GM23338 (cell line): ENCODE results near the gene DUS2. TPM values are rescaled to one million over a fixed set of nuclear protein-coding genes. Genes with fewer than 3 reads are reported as not detected.

ENCODE experiments used
- ATAC-seq: fragments of 200-7000 bp; cut with Tn5 transposase; 3 replicates; pipeline ENCODE4 v1.9.1; 2020
- DNase-seq: peaks from one replicate; pipeline ENCODE4 v3.0.0-alpha.2; 2015; ENCODE audit warnings: low spot score
- H2AFZ ChIP-seq: fragments of 200-600 bp; sonication (generic); 2 replicates; pipeline ENCODE4 v1.8.0; 2016; ENCODE audit warnings: antibody characterized with exemption, mild to moderate bottlenecking, moderate library complexity
- H3F3A ChIP-seq: fragments of 200-600 bp; sonication (generic); replicated peaks from 2 replicates; pipeline ENCODE4 v1.8.0; 2017; ENCODE audit warnings: antibody characterized with exemption, mixed run types, low read depth
- H3K27ac ChIP-seq: fragments of 200-600 bp; sonication (generic); 2 replicates; pipeline ENCODE4 v1.6.1; 2016; ENCODE audit warnings: low read depth
- H3K27me3 ChIP-seq: fragments of 200-600 bp; sonication (generic); 2 replicates; pipeline ENCODE4 v1.8.0; 2016; ENCODE audit warnings: mild to moderate bottlenecking, mixed run types, moderate library complexity; ENCODE audit not compliant: insufficient read depth
- H3K36me3 ChIP-seq: fragments of 200-600 bp; sonication (generic); 2 replicates; pipeline ENCODE4 v1.8.0; 2016; ENCODE audit warnings: mild to moderate bottlenecking; ENCODE audit not compliant: insufficient read depth
- H3K4me1 ChIP-seq: fragments of 200-600 bp; sonication (generic); 2 replicates; pipeline ENCODE4 v1.8.0; 2016; ENCODE audit warnings: mild to moderate bottlenecking, moderate library complexity; ENCODE audit not compliant: insufficient read depth
- H3K4me2 ChIP-seq: fragments of 200-600 bp; sonication (generic); 2 replicates; pipeline ENCODE4 v1.7.1; 2017; ENCODE audit warnings: mixed run types
- H3K4me3 ChIP-seq: fragments of 200-600 bp; sonication (generic); 2 replicates; pipeline ENCODE4 v1.6.1; 2016; ENCODE audit warnings: mixed run types
- H3K79me2 ChIP-seq: fragments of 200-600 bp; sonication (generic); replicated peaks from 2 replicates; pipeline ENCODE4 v1.8.0; 2017; ENCODE audit warnings: mild to moderate bottlenecking; ENCODE audit not compliant: insufficient read depth
- H3K9me2 ChIP-seq: fragments of 200-600 bp; sonication (generic); 2 replicates; pipeline ENCODE4 v1.8.0; 2017; ENCODE audit not compliant: insufficient read depth
- H4K20me1 ChIP-seq: fragments of 200-600 bp; sonication (generic); replicated peaks from 2 replicates; pipeline ENCODE4 v1.8.0; 2017; ENCODE audit warnings: mild to moderate bottlenecking; ENCODE audit not compliant: insufficient read depth
- H3K27ac Mint-ChIP-seq: 2 replicates; pipeline ENCODE4 v1.8.0; 2020; ENCODE audit warnings: inconsistent platforms, mild to moderate bottlenecking, moderate library complexity, mixed read lengths
- H3K27me3 Mint-ChIP-seq: 3 replicates; pipeline ENCODE4 v1.8.0; 2022; ENCODE audit warnings: low read depth, mild to moderate bottlenecking, moderate library complexity, mixed read lengths, inconsistent platforms; ENCODE audit not compliant: insufficient read depth, poor library complexity
- H3K36me3 Mint-ChIP-seq: 3 replicates; pipeline ENCODE4 v1.8.0; 2021; ENCODE audit warnings: low read depth, mild to moderate bottlenecking, inconsistent platforms, moderate library complexity, mixed read lengths
- H3K4me1 Mint-ChIP-seq: 3 replicates; pipeline ENCODE4 v1.8.0; 2020; ENCODE audit warnings: mild to moderate bottlenecking, inconsistent platforms, mixed read lengths
- H3K4me3 Mint-ChIP-seq: 3 replicates; pipeline ENCODE4 v1.8.0; 2021; ENCODE audit warnings: moderate library complexity, mild to moderate bottlenecking, inconsistent platforms, mixed read lengths
- H3K9me3 Mint-ChIP-seq: 3 replicates; pipeline ENCODE4 v1.8.0; 2020; ENCODE audit warnings: moderate library complexity, mild to moderate bottlenecking, inconsistent platforms, mixed read lengths
- CREB1 ChIP-seq: fragments of 250-450 bp; sonication (Bioruptor Pico); IDR thresholded peaks from 2 replicates; pipeline ENCODE4 v1.5.0; 2020; ENCODE audit warnings: low read depth, mild to moderate bottlenecking, moderate library complexity
- EZH2 ChIP-seq: fragments of 200-600 bp; sonication (generic); IDR thresholded peaks from one replicate; pipeline ENCODE4 v1.8.0; 2017; ENCODE audit warnings: antibody characterized with exemption, mild to moderate bottlenecking, low read depth; ENCODE audit not compliant: unreplicated experiment
- NANOG ChIP-seq: IDR thresholded peaks from 2 replicates; pipeline ENCODE4 v1.6.1; 2016; ENCODE audit warnings: antibody characterized with exemption, borderline replicate concordance
- POLR2AphosphoS5 ChIP-seq: IDR thresholded peaks from 2 replicates; pipeline ENCODE4 v1.6.1; 2016; ENCODE audit warnings: antibody characterized with exemption, low read depth
- STAT1 ChIP-seq: IDR thresholded peaks from one replicate; pipeline ENCODE4 v1.6.1; 2016; ENCODE audit warnings: antibody characterized with exemption; ENCODE audit not compliant: unreplicated experiment
- ZNF331 ChIP-seq: fragments of 250-450 bp; sonication (Bioruptor Pico); IDR thresholded peaks from 2 replicates; pipeline ENCODE4 v1.5.0; 2020; ENCODE audit warnings: low read depth, mild to moderate bottlenecking, moderate library complexity
- polyA plus RNA-seq: library from polyadenylated mRNA; unstranded; fragments of >200 nt; fragmentation: Nextera tagmentation; extraction: Ambion mirVana; gene quantifications from 2 replicates; pipeline ENCODE4 v1.2.1, GENCODE V29; 2016
- total RNA-seq: library from RNA; depleted of rRNA; stranded (reverse); fragments of >200 nt; shearing (Covaris generic); gene quantifications from 2 replicates; pipeline ENCODE4 v1.2.3, GENCODE V29; 2014
- TF ChIP-seq, protein P1 (sequence below), 2 experiments: fragments of 200-600 bp in 1 of 2; sonication (generic) in 1 of 2; conservative IDR thresholded peaks; 2 replicates each; pipeline versions ENCODE4 v1.5.1 to v1.6.1; 2016 to 2017; ENCODE audit warnings: antibody characterized with exemption in 2 of 2, low read depth in 2 of 2, mild to moderate bottlenecking in 2 of 2, moderate library complexity in 1 of 2
- TF ChIP-seq, protein P2 (sequence below): IDR thresholded peaks from 2 replicates; pipeline ENCODE4 v1.6.1; 2016; ENCODE audit warnings: antibody characterized with exemption
- TF ChIP-seq, protein P3 (sequence below): fragments of 250-450 bp; sonication (Bioruptor Pico); IDR thresholded peaks from 2 replicates; pipeline ENCODE4 v1.5.0; 2020; ENCODE audit warnings: mild to moderate bottlenecking, moderate library complexity

DUS2 gene
- total and polyA plus RNA-seq, 2 experiments from 2014 or later, result 13.3 to 26.4 TPM

DNA sequence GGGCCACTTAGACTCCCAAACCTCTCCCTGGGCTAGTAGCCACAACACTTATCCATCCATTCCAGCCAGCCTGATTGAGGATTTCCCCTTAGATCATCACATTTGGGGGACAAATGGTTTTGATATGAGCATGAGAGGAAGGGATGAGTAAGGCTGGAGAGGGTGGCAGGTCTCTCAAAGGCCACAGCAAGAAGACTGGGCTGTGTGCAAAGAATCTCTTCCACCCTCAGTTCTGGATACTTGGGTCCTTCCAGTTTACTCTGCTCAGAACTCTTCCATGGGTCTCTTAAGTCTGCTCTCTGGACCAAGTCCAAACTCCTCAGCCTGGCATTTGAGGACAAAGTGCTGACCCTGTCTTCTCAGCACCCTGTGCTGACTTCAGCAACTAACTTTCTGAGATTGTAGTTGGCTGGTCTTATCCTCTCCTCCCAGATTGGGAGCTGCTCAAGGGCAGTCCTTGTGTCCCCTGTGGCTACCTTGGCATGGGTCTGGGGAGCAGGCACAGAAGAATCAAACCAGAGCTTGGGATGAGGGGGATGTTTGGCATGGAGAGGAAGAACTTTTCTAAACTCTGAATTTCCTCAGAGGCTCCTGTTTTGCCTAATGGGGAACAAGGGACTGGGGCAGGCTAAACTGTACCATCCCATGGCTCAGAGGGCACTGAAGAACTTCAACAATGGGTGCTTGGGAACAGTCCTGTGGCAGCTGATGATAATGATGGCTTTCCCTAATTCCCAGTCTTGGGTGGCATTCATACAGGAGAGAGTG lies 59.0 kb downstream of the DUS2 start:
- H3K27me3 Mint-ChIP-seq, result peaks cover 12% of the 10 kb centered on the region
- 0 out of 2 replicates have a peak, but pooled peaks cover 3% of the 10 kb centered on the region for H3K36me3 ChIP-seq
- no peak for TF ChIP-seq CREB1 (CRISPR knock-in tag)
- no peak for TF ChIP-seq EZH2
- TF ChIP-seq ZNF331, result no peak
- no peak overlapping the region for H3K27ac Mint-ChIP-seq
- ATAC-seq (no peak), DNase-seq (no peak)
- H3K4me1 ChIP-seq, result peaks cover 16% of the 10 kb centered on the region
- peaks cover 15% of the 10 kb centered on the region for H3K79me2 ChIP-seq
- H3K27me3 ChIP-seq, result no peaks in the 10 kb centered on the region
- H3K9me3 Mint-ChIP-seq, result no peaks in the 10 kb centered on the region
- H3K4me3 Mint-ChIP-seq, result no peak overlapping the region
- peaks cover 5% of the 10 kb centered on the region; the same call in 1 of the 2 replicates for H4K20me1 ChIP-seq
- H3K4me2 ChIP-seq, result no peak overlapping the region
- H3K27ac ChIP-seq, result no peak overlapping the region
- H3K36me3 Mint-ChIP-seq, result peaks cover 9% of the 10 kb centered on the region; the same call in 2 of the 3 replicates
- H3F3A ChIP-seq, result peaks cover 9% of the 10 kb centered on the region
- H3K4me3 ChIP-seq, result no peak overlapping the region
- H3K4me1 Mint-ChIP-seq, result peaks cover 14% of the 10 kb centered on the region
- H3K9me2 ChIP-seq, result no peaks in the 10 kb centered on the region
- H2AFZ ChIP-seq, result no peak overlapping the region

DNA sequence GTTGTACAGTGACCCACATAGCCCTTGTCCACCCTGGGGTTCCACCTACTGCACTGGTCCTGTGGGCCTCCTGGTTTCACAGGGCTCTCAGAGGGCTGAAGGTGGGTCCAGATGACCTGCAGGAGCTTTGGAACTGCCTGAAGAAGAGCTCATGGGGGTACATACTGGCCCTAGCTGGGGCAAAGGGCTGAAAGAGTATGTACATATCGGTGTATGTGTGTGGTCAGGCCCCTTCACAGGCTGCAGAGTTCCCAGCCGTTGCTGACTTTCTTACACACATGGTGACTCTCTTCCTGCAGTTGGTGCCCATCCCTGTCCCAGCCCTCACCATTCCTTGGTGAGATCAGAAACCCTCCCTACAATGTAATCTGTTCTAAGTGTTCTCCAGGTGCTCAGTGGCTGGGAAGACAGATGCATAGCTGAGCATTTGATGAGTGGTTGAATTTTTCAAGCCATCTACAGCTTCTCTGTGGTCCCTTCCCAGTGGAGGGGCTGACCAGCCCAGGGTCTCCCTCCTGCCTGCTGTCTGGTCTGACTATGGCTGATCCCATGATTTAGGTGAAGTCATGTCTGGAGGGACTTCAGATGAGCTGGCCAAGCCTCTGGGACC lies 59.6 kb downstream of the DUS2 start:
- peaks cover 14% of the 10 kb centered on the region for H3K4me1 Mint-ChIP-seq
- DNase-seq (no peak), ATAC-seq (no peak)
- H3K36me3 ChIP-seq, result no peaks in the 10 kb centered on the region
- peaks cover 19% of the 10 kb centered on the region for H3K4me1 ChIP-seq
- H3K27me3 ChIP-seq, result no peaks in the 10 kb centered on the region
- peaks cover 12% of the 10 kb centered on the region for H3K27me3 Mint-ChIP-seq
- H3K4me3 ChIP-seq, result no peak overlapping the region
- H3K4me2 ChIP-seq, result 0 out of 2 replicates have a peak overlapping the region, but pooled peaks have one; percentile 99
- H2AFZ ChIP-seq, result no peak overlapping the region
- H3F3A ChIP-seq, result peaks cover 9% of the 10 kb centered on the region
- peaks cover 6% of the 10 kb centered on the region; the same call in 2 of the 3 replicates for H3K36me3 Mint-ChIP-seq
- no peak overlapping the region for H3K4me3 Mint-ChIP-seq
- no peaks in the 10 kb centered on the region for H3K9me3 Mint-ChIP-seq
- H4K20me1 ChIP-seq, result peaks cover 10% of the 10 kb centered on the region; the same call in 1 of the 2 replicates
- H3K27ac Mint-ChIP-seq, result no peak overlapping the region
- no peak overlapping the region for H3K27ac ChIP-seq
- H3K9me2 ChIP-seq, result no peaks in the 10 kb centered on the region
- peaks cover 22% of the 10 kb centered on the region for H3K79me2 ChIP-seq
- TF ChIP-seq NANOG (no peak), STAT1 (no peak), CREB1 (CRISPR knock-in tag) (no peak), ZNF331 (no peak), POLR2AphosphoS5 (no peak)
- TF ChIP-seq, protein P1, sequence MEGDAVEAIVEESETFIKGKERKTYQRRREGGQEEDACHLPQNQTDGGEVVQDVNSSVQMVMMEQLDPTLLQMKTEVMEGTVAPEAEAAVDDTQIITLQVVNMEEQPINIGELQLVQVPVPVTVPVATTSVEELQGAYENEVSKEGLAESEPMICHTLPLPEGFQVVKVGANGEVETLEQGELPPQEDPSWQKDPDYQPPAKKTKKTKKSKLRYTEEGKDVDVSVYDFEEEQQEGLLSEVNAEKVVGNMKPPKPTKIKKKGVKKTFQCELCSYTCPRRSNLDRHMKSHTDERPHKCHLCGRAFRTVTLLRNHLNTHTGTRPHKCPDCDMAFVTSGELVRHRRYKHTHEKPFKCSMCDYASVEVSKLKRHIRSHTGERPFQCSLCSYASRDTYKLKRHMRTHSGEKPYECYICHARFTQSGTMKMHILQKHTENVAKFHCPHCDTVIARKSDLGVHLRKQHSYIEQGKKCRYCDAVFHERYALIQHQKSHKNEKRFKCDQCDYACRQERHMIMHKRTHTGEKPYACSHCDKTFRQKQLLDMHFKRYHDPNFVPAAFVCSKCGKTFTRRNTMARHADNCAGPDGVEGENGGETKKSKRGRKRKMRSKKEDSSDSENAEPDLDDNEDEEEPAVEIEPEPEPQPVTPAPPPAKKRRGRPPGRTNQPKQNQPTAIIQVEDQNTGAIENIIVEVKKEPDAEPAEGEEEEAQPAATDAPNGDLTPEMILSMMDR (conservative IDR thresholded peaks at IDR 0.05; ENCODE audit: low read depth in 2 of 2), result no peak
- TF ChIP-seq, protein P2, sequence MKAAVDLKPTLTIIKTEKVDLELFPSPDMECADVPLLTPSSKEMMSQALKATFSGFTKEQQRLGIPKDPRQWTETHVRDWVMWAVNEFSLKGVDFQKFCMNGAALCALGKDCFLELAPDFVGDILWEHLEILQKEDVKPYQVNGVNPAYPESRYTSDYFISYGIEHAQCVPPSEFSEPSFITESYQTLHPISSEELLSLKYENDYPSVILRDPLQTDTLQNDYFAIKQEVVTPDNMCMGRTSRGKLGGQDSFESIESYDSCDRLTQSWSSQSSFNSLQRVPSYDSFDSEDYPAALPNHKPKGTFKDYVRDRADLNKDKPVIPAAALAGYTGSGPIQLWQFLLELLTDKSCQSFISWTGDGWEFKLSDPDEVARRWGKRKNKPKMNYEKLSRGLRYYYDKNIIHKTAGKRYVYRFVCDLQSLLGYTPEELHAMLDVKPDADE, result no peak
- TF ChIP-seq, protein P3, sequence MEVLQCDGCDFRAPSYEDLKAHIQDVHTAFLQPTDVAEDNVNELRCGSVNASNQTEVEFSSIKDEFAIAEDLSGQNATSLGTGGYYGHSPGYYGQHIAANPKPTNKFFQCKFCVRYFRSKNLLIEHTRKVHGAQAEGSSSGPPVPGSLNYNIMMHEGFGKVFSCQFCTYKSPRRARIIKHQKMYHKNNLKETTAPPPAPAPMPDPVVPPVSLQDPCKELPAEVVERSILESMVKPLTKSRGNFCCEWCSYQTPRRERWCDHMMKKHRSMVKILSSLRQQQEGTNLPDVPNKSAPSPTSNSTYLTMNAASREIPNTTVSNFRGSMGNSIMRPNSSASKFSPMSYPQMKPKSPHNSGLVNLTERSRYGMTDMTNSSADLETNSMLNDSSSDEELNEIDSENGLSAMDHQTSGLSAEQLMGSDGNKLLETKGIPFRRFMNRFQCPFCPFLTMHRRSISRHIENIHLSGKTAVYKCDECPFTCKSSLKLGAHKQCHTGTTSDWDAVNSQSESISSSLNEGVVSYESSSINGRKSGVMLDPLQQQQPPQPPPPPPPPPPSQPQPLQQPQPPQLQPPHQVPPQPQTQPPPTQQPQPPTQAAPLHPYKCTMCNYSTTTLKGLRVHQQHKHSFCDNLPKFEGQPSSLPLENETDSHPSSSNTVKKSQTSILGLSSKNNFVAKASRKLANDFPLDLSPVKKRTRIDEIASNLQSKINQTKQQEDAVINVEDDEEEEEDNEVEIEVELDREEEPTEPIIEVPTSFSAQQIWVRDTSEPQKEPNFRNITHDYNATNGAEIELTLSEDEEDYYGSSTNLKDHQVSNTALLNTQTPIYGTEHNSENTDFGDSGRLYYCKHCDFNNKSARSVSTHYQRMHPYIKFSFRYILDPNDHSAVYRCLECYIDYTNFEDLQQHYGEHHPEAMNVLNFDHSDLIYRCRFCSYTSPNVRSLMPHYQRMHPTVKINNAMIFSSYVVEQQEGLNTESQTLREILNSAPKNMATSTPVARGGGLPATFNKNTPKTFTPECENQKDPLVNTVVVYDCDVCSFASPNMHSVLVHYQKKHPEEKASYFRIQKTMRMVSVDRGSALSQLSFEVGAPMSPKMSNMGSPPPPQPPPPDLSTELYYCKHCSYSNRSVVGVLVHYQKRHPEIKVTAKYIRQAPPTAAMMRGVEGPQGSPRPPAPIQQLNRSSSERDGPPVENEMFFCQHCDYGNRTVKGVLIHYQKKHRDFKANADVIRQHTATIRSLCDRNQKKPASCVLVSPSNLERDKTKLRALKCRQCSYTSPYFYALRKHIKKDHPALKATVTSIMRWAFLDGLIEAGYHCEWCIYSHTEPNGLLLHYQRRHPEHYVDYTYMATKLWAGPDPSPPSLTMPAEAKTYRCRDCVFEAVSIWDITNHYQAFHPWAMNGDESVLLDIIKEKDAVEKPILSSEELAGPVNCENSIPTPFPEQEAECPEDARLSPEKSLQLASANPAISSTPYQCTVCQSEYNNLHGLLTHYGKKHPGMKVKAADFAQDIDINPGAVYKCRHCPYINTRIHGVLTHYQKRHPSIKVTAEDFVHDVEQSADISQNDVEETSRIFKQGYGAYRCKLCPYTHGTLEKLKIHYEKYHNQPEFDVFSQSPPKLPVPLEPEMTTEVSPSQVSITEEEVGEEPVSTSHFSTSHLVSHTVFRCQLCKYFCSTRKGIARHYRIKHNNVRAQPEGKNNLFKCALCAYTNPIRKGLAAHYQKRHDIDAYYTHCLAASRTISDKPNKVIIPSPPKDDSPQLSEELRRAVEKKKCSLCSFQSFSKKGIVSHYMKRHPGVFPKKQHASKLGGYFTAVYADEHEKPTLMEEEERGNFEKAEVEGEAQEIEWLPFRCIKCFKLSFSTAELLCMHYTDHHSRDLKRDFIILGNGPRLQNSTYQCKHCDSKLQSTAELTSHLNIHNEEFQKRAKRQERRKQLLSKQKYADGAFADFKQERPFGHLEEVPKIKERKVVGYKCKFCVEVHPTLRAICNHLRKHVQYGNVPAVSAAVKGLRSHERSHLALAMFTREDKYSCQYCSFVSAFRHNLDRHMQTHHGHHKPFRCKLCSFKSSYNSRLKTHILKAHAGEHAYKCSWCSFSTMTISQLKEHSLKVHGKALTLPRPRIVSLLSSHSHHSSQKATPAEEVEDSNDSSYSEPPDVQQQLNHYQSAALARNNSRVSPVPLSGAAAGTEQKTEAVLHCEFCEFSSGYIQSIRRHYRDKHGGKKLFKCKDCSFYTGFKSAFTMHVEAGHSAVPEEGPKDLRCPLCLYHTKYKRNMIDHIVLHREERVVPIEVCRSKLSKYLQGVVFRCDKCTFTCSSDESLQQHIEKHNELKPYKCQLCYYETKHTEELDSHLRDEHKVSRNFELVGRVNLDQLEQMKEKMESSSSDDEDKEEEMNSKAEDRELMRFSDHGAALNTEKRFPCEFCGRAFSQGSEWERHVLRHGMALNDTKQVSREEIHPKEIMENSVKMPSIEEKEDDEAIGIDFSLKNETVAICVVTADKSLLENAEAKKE (CRISPR knock-in tag), result no peak
